CD4-positive, alpha-beta T cell treated with Interferon gamma for 1 hour (primary cell): Measurements from ENCODE around the gene KRTAP10-11.
"Not testable (repeated sequence)": the region's sequence is repeated elsewhere in the genome, so short reads cannot be mapped to it uniquely, and the experiment has no call there.

Source experiments
- DNase-seq: peaks from one replicate; pipeline ENCODE4 v3.0.0-alpha.2; 2020

Gene KRTAP10-11

DNA sequence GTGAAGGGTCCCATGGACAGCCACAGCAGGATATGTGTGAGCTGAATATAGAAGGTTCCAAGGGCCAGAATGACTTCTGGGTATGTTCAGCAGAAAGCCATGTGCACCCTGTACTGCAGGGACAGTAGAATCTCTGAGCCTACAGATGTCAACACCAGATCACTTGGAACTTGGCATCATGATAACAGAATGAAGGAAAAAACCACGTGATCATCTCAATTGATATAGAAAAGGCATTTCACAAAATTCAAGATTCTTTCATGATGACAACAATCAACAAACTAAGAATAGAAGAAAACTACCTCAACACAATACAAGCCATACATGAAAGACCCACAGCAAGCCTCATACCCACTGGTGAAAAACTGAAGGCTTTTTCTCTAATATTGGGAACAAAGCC, 21.4 kb downstream of the KRTAP10-11 start:
- no peak for DNase-seq

- DNase-seq: no peak
Measured at GRCh38 chr21:44670642-44671432, 24.6 kb downstream of the KRTAP10-11 start.

DNA sequence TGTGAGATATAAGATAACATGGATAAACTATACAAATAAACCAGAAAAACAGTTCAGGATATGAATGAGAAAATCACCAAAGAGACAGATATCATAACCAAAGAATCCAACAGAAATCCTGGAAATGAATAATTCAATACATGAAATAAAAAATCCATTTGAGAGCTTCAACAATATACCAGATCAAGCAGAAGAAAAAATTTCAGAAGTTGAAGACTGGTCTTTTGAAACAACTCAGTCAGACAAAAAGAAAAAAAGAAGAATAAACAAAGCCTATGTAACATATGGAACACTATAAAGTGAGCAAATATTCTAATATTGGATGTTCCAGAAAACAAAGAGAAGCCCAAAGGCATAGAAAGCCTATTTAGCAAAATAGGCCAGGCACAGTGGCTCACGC, 25.7 kb downstream of the KRTAP10-11 start:
- DNase-seq: no peak

DNA sequence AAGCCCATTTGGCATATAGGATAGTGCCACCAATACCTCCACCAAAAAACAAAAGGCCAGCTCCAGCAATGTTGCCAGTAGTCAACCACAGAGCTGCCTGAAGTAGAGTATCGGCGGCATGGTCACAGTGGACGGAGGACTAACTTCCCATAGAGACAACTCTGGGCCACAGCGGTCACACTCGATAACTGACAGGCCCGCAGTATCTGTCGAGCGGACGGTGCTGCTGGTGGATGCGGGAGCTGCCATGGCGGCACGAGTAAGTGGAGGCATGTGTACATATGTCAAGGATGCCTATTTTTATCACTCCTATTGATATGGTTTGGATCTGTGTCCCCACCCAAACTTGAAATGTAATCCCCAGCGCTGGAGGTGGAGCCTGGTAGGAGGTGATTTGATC, 31.7 kb downstream of the KRTAP10-11 start:
- DNase-seq: no peak

DNA sequence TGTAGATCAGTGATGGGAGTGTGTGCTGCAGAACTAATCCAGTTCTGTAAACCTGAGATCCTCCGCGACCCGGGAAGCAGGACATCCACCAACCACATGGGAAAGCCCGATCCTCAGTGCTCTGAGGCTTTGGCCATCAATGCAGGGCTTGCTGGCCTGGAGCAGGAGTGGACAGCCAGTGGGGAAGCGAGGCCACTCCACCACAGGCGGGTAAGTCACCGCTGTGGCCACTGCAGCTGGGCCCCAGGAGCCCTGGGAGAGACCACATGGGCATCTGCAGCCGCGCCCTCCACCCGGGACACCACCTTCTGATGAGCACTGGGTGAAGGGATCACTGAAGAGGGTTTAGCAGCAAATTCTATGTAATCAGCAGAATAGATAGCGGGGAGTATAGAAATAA, 34.9 kb downstream of the KRTAP10-11 start:
- no peak for DNase-seq

DNA sequence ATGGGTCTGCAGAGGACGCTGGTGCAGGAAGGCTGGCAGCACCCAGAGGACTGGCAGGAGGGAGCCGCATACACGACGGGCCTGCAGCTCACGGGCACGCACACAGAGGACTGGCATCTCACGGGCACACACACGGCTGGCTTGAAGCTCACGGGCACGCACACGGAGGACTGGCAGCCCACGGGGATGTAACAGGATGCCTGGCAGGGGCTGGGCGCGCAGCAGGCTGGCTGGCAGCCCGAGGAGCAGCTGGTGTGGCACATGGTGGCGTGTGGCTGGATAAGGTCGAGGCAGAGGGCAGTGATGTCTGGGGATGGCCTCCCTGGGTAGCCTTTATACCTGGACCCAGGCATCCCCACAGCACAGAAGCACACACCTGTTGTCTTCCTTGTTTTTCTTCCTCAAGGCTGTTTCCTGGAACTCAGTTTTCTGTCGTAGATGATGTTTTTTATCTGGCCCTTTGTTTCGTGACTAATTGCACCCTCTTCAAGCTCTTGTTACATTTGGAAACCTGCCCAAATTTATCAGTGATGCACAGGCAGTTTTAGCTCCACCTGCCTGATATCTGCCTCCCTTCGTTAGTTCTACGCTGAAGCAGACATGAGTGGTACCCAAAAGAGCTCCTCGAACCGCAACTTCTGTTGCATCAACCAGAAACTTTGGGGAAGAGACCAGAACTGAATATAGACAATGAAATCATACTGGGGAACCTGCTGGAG, 35.8 kb downstream of the KRTAP10-11 start, which contains the start of gene KRTAP12-1:
TSS of gene KRTAP12-1 (minus strand) at position 303 of the 719 bp plus-strand sequence. CDS start at position 263, 40 bp downstream.
- DNase-seq: no peak

- DNase-seq: no peak
Measured at GRCh38 chr21:44682580-44683151, 36.5 kb downstream of the KRTAP10-11 start.

DNA sequence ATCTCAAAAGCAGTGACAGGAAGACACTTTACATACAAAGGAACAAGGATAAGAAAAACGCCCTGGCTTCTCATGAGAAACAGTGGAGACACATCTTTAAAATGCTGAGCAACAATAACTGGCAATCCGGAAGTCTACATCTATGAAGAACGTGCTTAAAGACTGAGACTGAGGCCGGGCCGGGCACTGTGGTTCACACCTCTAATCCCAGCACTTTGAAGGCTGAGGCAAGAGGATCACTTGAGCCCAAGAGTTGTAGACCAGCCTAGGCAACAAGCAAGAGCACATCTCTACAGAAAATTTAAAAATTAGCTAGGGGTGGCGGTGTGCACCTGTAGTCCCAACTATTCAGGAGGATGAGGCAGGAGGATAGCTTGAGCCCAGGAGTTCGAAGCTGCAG, 37.9 kb downstream of the KRTAP10-11 start:
- no peak for DNase-seq

- no peak for DNase-seq
Measured at GRCh38 chr21:44684483-44684882, 38.3 kb downstream of the KRTAP10-11 start.

DNA sequence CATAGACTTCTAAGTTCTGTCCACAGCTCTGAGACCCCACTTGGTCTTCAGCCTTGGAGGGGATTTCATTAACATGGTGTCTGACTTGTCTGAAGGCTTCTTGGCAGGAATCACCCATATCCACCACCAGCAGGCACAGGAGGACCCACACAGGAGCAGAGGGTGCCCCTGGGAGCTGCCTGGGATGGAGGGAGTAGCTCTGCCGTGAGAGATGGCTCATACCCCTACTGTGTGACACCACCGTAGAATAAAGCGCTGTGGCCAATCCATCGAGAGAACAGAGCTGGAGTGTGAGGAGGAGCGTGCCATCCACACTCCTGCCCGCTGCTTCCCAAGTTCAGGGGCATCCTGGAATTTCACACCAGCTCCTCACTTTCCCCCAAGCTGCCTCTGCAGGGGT, 38.8 kb downstream of the KRTAP10-11 start:
- DNase-seq: not testable (repeated sequence)

DNA sequence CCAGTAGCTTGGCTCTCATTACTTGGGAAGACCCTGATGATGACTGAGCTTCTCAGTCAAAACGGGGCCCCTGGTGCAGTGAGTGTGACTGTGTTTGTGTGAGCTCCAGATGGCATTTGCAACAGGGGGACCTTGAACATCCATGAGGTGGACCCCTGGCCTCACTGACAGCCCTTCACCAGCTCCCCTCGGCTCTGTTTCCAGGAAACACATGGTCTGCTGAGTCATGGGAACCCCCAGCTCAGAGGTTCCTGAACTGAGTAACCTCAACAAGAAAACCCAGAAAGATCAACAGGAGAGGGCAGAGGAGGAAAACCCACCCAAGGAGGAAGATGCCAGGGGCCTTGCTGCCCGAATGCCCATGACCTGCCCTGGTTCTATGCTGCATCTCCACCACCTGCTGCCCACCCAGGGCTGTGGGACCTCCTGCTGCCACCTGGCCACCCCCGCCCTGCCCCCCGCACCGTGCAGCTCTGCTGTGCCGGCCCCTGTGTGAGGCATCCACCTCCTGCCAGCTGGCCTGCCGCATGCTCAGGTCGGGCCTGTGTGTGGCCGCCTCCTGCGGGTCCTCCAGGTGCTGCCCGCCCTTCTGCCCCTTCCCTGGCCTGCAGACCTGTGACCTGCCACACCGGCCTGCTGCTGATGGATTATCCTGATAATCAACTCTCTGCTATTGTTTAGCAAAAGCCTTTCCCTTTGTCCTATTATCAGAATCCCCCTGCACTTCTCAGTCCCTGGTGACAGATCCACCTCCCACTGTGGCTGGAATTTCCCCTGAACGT, 40.0 kb downstream of the KRTAP10-11 start:
- DNase-seq: no peak

DNA sequence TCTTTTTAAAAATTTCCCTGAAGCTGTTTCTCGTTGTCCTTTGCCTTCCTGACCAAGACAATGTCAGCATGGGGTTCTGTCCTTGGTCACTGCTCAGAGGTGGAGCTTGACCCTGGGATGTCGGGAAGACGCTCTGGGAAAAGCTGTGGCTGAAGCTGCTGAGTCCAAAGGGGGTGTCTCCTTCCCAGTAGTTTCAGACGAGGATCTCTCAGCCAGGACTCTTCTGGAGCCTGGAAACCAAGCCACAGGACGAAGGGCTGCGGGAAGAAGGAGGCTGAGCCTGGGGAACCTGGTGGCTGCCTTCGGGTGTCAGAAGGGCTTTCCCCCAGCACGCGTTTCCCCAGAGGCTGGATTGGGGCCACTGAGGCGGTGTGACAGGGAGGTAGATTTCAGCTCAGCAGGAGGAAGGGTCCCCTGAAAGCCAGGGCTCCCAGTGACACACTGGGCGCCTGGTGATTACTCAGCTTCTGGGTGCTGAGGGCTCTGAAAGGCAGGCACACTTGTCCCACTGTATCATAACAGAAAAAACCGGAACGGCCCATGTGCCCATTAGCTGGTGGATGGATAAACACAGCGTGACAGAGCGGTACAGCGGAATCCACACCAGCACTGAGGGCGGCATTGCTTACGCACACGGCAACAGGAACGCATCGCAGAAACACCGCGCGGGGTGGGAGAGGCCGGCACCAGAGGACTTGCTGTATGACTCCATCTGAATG, 40.8 kb downstream of the KRTAP10-11 start:
- DNase-seq: no peak

GRCh38 chr21:44687671-44688070, 41.5 kb downstream of the KRTAP10-11 start:
- no peak for DNase-seq

GRCh38 chr21:44689740-44690139, 43.5 kb downstream of the KRTAP10-11 start:
- not testable (repeated sequence) for DNase-seq

DNA sequence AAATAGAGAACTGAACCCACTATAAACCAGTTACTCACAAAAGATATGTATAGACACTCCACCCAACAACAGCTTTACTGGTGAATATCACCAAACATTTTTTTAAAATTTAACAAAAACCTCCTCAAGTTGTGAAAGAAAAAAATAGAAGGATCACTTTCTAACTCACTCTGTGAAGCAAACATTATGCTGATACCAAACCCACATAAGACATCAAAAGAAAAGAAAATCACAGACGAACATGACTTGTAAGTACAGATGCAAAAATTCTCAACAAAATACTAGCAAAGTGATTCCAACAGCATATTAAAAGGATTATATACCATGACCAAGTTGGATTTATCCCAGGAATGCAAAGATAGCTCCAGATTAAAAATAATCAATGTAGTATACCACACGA, 45.5 kb downstream of the KRTAP10-11 start:
- DNase-seq: no peak

DNA sequence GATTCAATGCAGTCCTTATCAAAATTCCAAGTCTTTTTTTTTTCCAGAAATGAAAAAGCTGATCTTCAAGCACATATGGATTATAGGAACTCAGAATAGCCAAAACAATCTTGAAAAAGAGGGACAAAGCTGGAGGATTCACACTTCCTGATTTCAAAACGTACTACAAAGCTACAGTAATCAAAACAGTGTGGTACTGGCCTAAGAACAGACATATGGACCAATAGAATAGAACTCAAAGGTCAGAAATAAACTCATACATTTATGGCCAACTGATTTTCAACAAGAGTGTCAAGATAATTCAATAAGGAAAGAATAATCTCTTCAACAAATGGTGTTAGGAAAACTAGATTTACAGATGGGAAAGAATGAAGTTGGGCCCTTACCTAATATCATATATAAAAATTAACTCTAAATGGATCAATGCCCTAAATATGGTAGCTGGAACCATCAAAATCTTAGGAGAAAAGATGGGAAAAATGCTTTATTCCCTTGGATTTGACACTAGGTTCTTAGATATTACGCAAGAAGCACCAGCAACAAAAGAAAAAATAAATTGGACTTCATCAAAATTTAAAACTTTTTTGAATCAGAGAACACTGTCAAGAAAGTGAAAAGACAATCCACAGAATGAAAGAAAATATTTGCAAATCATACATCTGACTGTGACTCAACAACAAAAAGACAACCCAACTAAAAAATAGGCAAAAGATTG, 46.7 kb downstream of the KRTAP10-11 start:
- no peak for DNase-seq

DNA sequence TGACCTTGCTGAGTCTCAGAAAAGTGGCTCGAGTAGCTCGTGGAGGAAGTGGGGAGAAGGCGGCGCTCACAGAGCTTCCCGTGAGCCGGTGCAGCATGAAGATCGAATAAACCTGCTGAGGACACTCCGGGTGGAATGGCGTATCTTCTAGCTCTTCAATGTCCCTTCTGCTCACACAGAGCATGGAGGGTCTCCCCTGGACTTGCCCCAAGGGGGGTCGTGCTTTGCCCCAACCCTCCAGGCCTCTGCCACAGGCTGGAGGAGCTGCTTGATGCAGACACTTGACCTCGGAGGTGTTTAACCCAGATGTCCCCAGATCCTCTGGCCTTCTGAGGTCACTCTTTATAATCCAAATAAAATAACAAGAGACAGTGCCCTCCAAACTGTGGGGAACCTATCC, 48.6 kb downstream of the KRTAP10-11 start:
- no peak for DNase-seq

DNA sequence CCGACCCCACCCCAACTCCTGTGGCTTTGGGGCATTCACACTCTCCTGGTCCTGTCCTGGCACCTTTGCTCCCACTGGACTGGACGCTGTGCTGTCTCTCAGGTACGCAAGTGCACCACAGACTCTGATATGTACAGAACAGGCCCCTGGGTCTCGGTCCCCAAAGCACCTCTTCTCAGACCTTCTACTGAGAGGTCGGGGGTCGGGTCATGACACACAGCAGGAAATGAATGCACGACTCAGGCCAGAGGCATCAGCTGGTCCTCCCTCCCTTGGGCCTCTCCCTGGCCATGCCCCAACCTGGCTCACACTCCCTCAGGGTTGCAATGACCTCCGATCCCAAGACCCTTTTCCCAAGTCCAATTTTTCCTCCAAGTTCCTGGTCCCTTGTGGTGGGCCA, 49.0 kb downstream of the KRTAP10-11 start:
- DNase-seq: no peak

DNA sequence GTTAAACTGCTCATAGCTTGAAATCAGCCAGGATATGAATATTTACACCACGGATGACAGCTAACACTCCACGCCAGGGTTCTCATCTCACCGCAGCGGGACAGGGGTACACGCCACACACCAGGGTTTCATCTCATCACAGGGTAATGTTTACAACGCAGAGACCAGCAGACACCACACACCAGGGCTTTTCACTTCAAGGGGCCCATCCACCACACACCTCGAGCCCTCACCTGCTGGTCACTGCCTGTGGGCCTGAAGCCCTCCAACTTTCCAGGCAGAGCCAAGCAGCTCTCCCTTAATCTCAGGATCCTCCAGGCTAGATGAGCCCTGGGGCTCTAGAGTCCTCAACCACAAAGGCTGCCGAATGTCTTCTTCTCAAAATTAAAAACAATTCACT, 49.4 kb downstream of the KRTAP10-11 start:
- DNase-seq: no peak

GRCh38 chr21:44696572-44696971, 50.4 kb downstream of the KRTAP10-11 start:
- no peak for DNase-seq
